H9 (cell line): ENCODE data around the gene GRID1. TPM values are rescaled to one million over a fixed set of nuclear protein-coding genes. Genes with fewer than 3 reads are reported as not detected.

ENCODE experiments used
- DNase-seq: peaks from one replicate; pipeline ENCODE4 v3.0.0-alpha.2; 2017
- H2AFZ ChIP-seq: one replicate; pipeline ENCODE4 v1.6.1; 2013; ENCODE audit warnings: mild to moderate bottlenecking, low read length, control low read depth, moderate library complexity
- H2AK5ac ChIP-seq: 2 replicates; pipeline ENCODE4 v1.6.1; 2013; ENCODE audit warnings: low read length, control low read depth, mixed read lengths; ENCODE audit not compliant: insufficient read length
- H2BK120ac ChIP-seq: one replicate; pipeline ENCODE4 v1.6.1; 2013; ENCODE audit warnings: low read depth, mild to moderate bottlenecking, low read length, control low read depth, inconsistent platforms; ENCODE audit not compliant: poor library complexity, severe bottlenecking
- H2BK12ac ChIP-seq: 2 replicates; pipeline ENCODE4 v1.6.1; 2013; ENCODE audit warnings: low read length, control low read depth, mixed read lengths, low read depth; ENCODE audit not compliant: insufficient read length
- H2BK15ac ChIP-seq: 2 replicates; pipeline ENCODE4 v1.6.1; 2013; ENCODE audit warnings: low read depth, low read length, control low read depth
- H2BK20ac ChIP-seq: one replicate; pipeline ENCODE4 v1.6.1; 2013; ENCODE audit warnings: low read depth, mild to moderate bottlenecking, low read length, control low read depth, inconsistent platforms; ENCODE audit not compliant: poor library complexity, severe bottlenecking
- H2BK5ac ChIP-seq: 2 replicates; pipeline ENCODE4 v1.6.1; 2013; ENCODE audit warnings: low read length, control low read depth, mixed read lengths; ENCODE audit not compliant: insufficient read length
- H3K14ac ChIP-seq: 2 replicates; pipeline ENCODE4 v1.6.1; 2013; ENCODE audit warnings: low read length, control low read depth; ENCODE audit not compliant: insufficient read depth
- H3K18ac ChIP-seq: 2 replicates; pipeline ENCODE4 v1.6.1; 2013; ENCODE audit warnings: low read depth, mild to moderate bottlenecking, mixed read lengths, low read length, control low read depth; ENCODE audit not compliant: insufficient read length
- H3K23ac ChIP-seq: 2 replicates; pipeline ENCODE4 v1.6.1; 2013; ENCODE audit warnings: low read length, control low read depth, mixed read lengths, low read depth; ENCODE audit not compliant: insufficient read length
- H3K23me2 ChIP-seq: 2 replicates; pipeline ENCODE4 v1.6.1; 2013; ENCODE audit warnings: low read depth, mild to moderate bottlenecking, mixed read lengths, low read length, control low read depth; ENCODE audit not compliant: insufficient read length, poor library complexity, severe bottlenecking
- H3K27ac ChIP-seq: 2 replicates; pipeline ENCODE4 v1.5.1; 2013; ENCODE audit warnings: low read length, control low read depth, mixed read lengths, low read depth; ENCODE audit not compliant: insufficient read length
- H3K27me3 ChIP-seq: 2 replicates; pipeline ENCODE4 v1.6.1; 2013; ENCODE audit warnings: low read length, control low read depth, inconsistent platforms; ENCODE audit not compliant: insufficient read depth
- H3K4ac ChIP-seq: 2 replicates; pipeline ENCODE4 v1.6.1; 2013; ENCODE audit warnings: low read depth, mild to moderate bottlenecking, control low read depth, inconsistent platforms, low read length, moderate library complexity
- H3K4me1 ChIP-seq: 2 replicates; pipeline ENCODE4 v1.6.1; 2013; ENCODE audit warnings: low read length, control low read depth, inconsistent platforms; ENCODE audit not compliant: insufficient read depth
- H3K4me2 ChIP-seq: 2 replicates; pipeline ENCODE4 v1.6.1; 2013; ENCODE audit warnings: low read length, control low read depth, mixed read lengths; ENCODE audit not compliant: insufficient read length, insufficient read depth
- H3K56ac ChIP-seq: 2 replicates; pipeline ENCODE4 v1.6.1; 2013; ENCODE audit warnings: low read depth, mild to moderate bottlenecking, mixed read lengths, low read length, control low read depth; ENCODE audit not compliant: insufficient read length
- H3K79me1 ChIP-seq: 2 replicates; pipeline ENCODE4 v1.6.1; 2013; ENCODE audit warnings: low read depth, mild to moderate bottlenecking, moderate library complexity, low read length, control low read depth, inconsistent platforms; ENCODE audit not compliant: insufficient read depth, poor library complexity, severe bottlenecking
- H3K79me2 ChIP-seq: 2 replicates; pipeline ENCODE4 v1.6.1; 2013; ENCODE audit warnings: low read length, control low read depth, inconsistent platforms; ENCODE audit not compliant: insufficient read depth
- H3K9ac ChIP-seq: 2 replicates; pipeline ENCODE4 v1.6.1; 2013; ENCODE audit warnings: low read length, control low read depth, mixed read lengths; ENCODE audit not compliant: insufficient read length; ENCODE audit errors: extremely low read depth
- H3K9me3 ChIP-seq: one replicate; pipeline ENCODE4 v1.6.1; 2013; ENCODE audit warnings: low read depth, low read length, inconsistent platforms; ENCODE audit not compliant: control insufficient read depth
- H3T11ph ChIP-seq: one replicate; pipeline ENCODE4 v1.6.1; 2013; ENCODE audit warnings: mild to moderate bottlenecking, low read length, control low read depth, inconsistent platforms
- H4K20me1 ChIP-seq: one replicate; pipeline ENCODE4 v1.6.1; 2013; ENCODE audit not compliant: control insufficient read depth, insufficient read length, insufficient read depth
- H4K5ac ChIP-seq: 2 replicates; pipeline ENCODE4 v1.6.1; 2013; ENCODE audit warnings: low read depth, mild to moderate bottlenecking, mixed read lengths, low read length, control low read depth; ENCODE audit not compliant: insufficient read length
- H4K8ac ChIP-seq: replicated peaks from 2 replicates; pipeline ENCODE4 v1.6.1; 2013; ENCODE audit warnings: low read length, control low read depth, mixed read lengths, low read depth; ENCODE audit not compliant: insufficient read length
- H4K91ac ChIP-seq: 2 replicates; pipeline ENCODE4 v1.6.1; 2013; ENCODE audit warnings: low read depth, mild to moderate bottlenecking, moderate library complexity, mixed read lengths, low read length, control low read depth; ENCODE audit not compliant: insufficient read length
- H3K27ac Mint-ChIP-seq, 3 experiments: 2 replicates in 2 of 3; 3 replicates in 1 of 3; pipeline ENCODE4 v1.8.0; 2020 to 2021; ENCODE audit warnings: mixed read lengths in 3 of 3, mild to moderate bottlenecking in 1 of 3, moderate library complexity in 1 of 3
- H3K27me3 Mint-ChIP-seq: 2 replicates; pipeline ENCODE4 v1.8.0; 2021; ENCODE audit warnings: low read depth, mild to moderate bottlenecking, moderate library complexity, mixed read lengths
- H3K36me3 Mint-ChIP-seq, 3 experiments: 2 replicates in 2 of 3; 3 replicates in 1 of 3; pipeline ENCODE4 v1.8.0; 2020 to 2021; ENCODE audit warnings: low read depth in 3 of 3, mixed read lengths in 3 of 3; ENCODE audit not compliant: insufficient read depth in 1 of 3
- H3K4me1 Mint-ChIP-seq, 2 experiments: 2 replicates each; pipeline ENCODE4 v1.8.0; 2020; ENCODE audit warnings: mixed read lengths in 2 of 2
- H3K4me3 Mint-ChIP-seq, 2 experiments: 2 replicates in 1 of 2; 3 replicates in 1 of 2; pipeline ENCODE4 v1.8.0; 2020 to 2021; ENCODE audit warnings: mild to moderate bottlenecking in 2 of 2, mixed read lengths in 2 of 2, moderate library complexity in 1 of 2
- H3K9me3 Mint-ChIP-seq, 2 experiments: 2 replicates in 1 of 2; 3 replicates in 1 of 2; pipeline ENCODE4 v1.8.0; 2020; ENCODE audit warnings: mild to moderate bottlenecking in 2 of 2, mixed read lengths in 2 of 2, moderate library complexity in 1 of 2
- WGBS: extraction: QIAGEN DNeasy Blood & Tissue Kit; methylation state at CpG from one replicate; pipeline ENCODE4 v1.1.7; 2013; ENCODE audit warnings: missing lambda C conversion rate, low lambda C conversion rate, mixed read lengths; ENCODE audit not compliant: insufficient read length; ENCODE audit errors: extremely low coverage; 5-methylcytosine and 5-hydroxymethylcytosine counted together
- total RNA-seq: library from RNA; stranded (reverse); gene quantifications from 2 replicates; pipeline ENCODE4 v1.2.1, GENCODE V29; 2021
- TF ChIP-seq, protein P1 (sequence below): fragments of 200-600 bp; sonication (generic); conservative IDR thresholded peaks from 3 replicates; pipeline ENCODE4 v1.8.0; 2021; ENCODE audit warnings: antibody characterized with exemption, mild to moderate bottlenecking

GRID1 gene
- total RNA-seq, 1 experiment from 2014 or later, result 0.35 TPM

DNA sequence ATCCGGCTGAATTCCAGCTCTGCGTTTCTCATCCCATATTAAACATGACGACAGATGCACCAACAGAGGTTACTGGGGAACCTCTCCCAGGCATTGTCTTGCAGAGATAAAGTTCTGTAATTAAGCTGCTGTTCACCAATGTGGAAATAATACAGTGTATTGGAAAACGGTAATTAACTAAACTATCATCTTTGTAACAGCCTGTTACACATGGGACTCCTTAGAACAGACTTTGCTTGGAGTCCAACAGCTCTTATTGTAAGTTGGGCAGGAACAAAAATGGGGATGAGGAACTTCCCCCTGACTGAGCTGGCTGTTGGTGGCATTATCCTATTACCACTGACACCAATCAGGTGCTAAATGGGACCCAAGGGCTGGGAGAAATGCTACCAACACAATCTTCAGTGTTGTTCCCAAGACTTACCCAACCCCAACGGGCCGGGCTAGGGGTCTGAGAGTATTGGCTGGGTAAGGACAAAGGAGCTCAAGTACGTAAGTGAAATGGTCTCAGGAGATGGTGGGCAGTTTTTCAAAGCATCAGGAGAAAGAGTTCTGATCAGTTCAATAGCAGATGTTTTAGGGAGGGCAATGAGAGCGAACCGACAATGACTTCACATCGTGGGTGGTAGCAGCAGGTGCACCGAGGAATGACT, 759.4 kb downstream of the GRID1 start:
- H3K9me3 ChIP-seq, result no peaks in the 10 kb centered on the region
- no peaks in the 10 kb centered on the region for H4K20me1 ChIP-seq
- H3K9ac ChIP-seq, result no peak overlapping the region
- H3K27me3 ChIP-seq, result no peaks in the 10 kb centered on the region
- no peak overlapping the region for H3K23ac ChIP-seq
- H4K5ac ChIP-seq, result no peak overlapping the region
- Mint-ChIP-seq H3K4me1 (no peaks in the 10 kb centered on the region), H3K4me3 (no peak overlapping the region), H3K27me3 (peaks cover 1% of the 10 kb centered on the region; the same call in 1 of the 2 replicates), H3K36me3 (no peaks in the 10 kb centered on the region), H3K27ac (peak overlapping the region in 1 of 3 experiments; percentile 22; a peak in 3 of 7 replicates), H3K9me3 (no peaks in the 10 kb centered on the region; a peak in 1 of 5 replicates)
- H3K23me2 ChIP-seq, result no peaks in the 10 kb centered on the region
- H2BK5ac ChIP-seq, result no peak overlapping the region
- H2AFZ ChIP-seq, result no peak overlapping the region
- no peak overlapping the region for H3K4me2 ChIP-seq
- H2BK120ac ChIP-seq, result no peak overlapping the region
- H3K4me1 ChIP-seq, result no peaks in the 10 kb centered on the region
- H4K8ac ChIP-seq, result no peak overlapping the region
- no peaks in the 10 kb centered on the region for H3K79me1 ChIP-seq
- no peak overlapping the region for H2BK20ac ChIP-seq
- TF ChIP-seq, protein P1, sequence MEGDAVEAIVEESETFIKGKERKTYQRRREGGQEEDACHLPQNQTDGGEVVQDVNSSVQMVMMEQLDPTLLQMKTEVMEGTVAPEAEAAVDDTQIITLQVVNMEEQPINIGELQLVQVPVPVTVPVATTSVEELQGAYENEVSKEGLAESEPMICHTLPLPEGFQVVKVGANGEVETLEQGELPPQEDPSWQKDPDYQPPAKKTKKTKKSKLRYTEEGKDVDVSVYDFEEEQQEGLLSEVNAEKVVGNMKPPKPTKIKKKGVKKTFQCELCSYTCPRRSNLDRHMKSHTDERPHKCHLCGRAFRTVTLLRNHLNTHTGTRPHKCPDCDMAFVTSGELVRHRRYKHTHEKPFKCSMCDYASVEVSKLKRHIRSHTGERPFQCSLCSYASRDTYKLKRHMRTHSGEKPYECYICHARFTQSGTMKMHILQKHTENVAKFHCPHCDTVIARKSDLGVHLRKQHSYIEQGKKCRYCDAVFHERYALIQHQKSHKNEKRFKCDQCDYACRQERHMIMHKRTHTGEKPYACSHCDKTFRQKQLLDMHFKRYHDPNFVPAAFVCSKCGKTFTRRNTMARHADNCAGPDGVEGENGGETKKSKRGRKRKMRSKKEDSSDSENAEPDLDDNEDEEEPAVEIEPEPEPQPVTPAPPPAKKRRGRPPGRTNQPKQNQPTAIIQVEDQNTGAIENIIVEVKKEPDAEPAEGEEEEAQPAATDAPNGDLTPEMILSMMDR, result no peak
- H4K91ac ChIP-seq, result no peak overlapping the region
- no peak overlapping the region for H2BK15ac ChIP-seq
- no peak overlapping the region for H3K18ac ChIP-seq
- no peak overlapping the region for H3T11ph ChIP-seq
- no peak overlapping the region for H3K4ac ChIP-seq
- WGBS, result no CpG with 5 or more reads among the region's 11 CpGs
- H3K56ac ChIP-seq, result no peak overlapping the region
- no peak overlapping the region for H3K27ac ChIP-seq
- H3K14ac ChIP-seq, result no peak overlapping the region
- no peak overlapping the region for H2AK5ac ChIP-seq
- no peaks in the 10 kb centered on the region for H3K79me2 ChIP-seq
- no peak overlapping the region for H2BK12ac ChIP-seq
- DNase-seq, result peak; percentile 11
